SK-N-SH treated with all-trans-retinoic acid at 6 μM for 48 hours (cell line): ENCODE data around the gene CDH19.

Source experiments
- ATAC-seq: fragments of 200-7000 bp; cut with Tn5 transposase; 3 replicates; pipeline ENCODE4 v1.9.1; 2020; ENCODE audit warnings: mild to moderate bottlenecking, moderate library complexity
- ARNTL ChIP-seq: fragments of 450-650 bp; formaldehyde crosslinking; IDR thresholded peaks from 2 replicates; pipeline ENCODE4 v1.5.0; 2020; ENCODE audit warnings: low read depth, mild to moderate bottlenecking, moderate library complexity, borderline replicate concordance
- BACH2 ChIP-seq: fragments of 250-450 bp; sonication (Bioruptor Pico); IDR thresholded peaks from 2 replicates; pipeline ENCODE4 v1.9.0; 2021; ENCODE audit warnings: mild to moderate bottlenecking, borderline replicate concordance
- CSDC2 ChIP-seq: fragments of 250-450 bp; sonication (Bioruptor Pico); IDR thresholded peaks from 2 replicates; pipeline ENCODE4 v1.5.0; 2020; ENCODE audit warnings: mild to moderate bottlenecking, moderate library complexity
- ESRRG ChIP-seq: fragments of 250-450 bp; sonication (Bioruptor Pico); IDR thresholded peaks from 2 replicates; pipeline ENCODE4 v1.6.1; 2021; ENCODE audit warnings: mild to moderate bottlenecking
- GLIS3 ChIP-seq: fragments of 250-450 bp; sonication (Bioruptor Pico); IDR thresholded peaks from 2 replicates; pipeline ENCODE4 v1.5.0; 2020; ENCODE audit warnings: mild to moderate bottlenecking, moderate library complexity
- ISL1 ChIP-seq: fragments of 250-450 bp; sonication (Bioruptor Pico); IDR thresholded peaks from 2 replicates; pipeline ENCODE4 v2.1.2; 2022; ENCODE audit warnings: mild to moderate bottlenecking, moderate library complexity
- OSR1 ChIP-seq: fragments of 250-450 bp; sonication (Bioruptor Pico); IDR thresholded peaks from 2 replicates; pipeline ENCODE4 v1.8.0; 2022; ENCODE audit warnings: moderate library complexity, mild to moderate bottlenecking, inconsistent platforms
- PPARA ChIP-seq: fragments of 250-450 bp; sonication (Bioruptor Pico); IDR thresholded peaks from 2 replicates; pipeline ENCODE4 v1.5.0; 2020; ENCODE audit warnings: mild to moderate bottlenecking, borderline replicate concordance
- RARB ChIP-seq: fragments of 250-450 bp; sonication (Bioruptor Pico); IDR thresholded peaks from 2 replicates; pipeline ENCODE4 v1.8.0; 2021; ENCODE audit warnings: mild to moderate bottlenecking, moderate library complexity
- SNAI2 ChIP-seq: fragments of 250-450 bp; sonication (Bioruptor Pico); IDR thresholded peaks from 2 replicates; pipeline ENCODE4 v1.5.0; 2020; ENCODE audit warnings: mild to moderate bottlenecking, moderate library complexity
- TCF4 ChIP-seq: fragments of 250-450 bp; sonication (Bioruptor Pico); IDR thresholded peaks from 2 replicates; pipeline ENCODE4 v1.8.0; 2021; ENCODE audit warnings: mild to moderate bottlenecking, moderate library complexity, borderline replicate concordance
- TOX ChIP-seq: fragments of 250-450 bp; sonication (Bioruptor Pico); IDR thresholded peaks from 2 replicates; pipeline ENCODE4 v1.8.0; 2021; ENCODE audit warnings: mild to moderate bottlenecking, moderate library complexity, borderline replicate concordance
- ZC3H10 ChIP-seq: fragments of 250-450 bp; sonication (Bioruptor Pico); IDR thresholded peaks from 2 replicates; pipeline ENCODE4 v1.5.1; 2021; ENCODE audit warnings: mild to moderate bottlenecking, moderate library complexity
- ZFP3 ChIP-seq: fragments of 250-450 bp; sonication (Bioruptor Pico); IDR thresholded peaks from 2 replicates; pipeline ENCODE4 v1.5.0; 2020; ENCODE audit warnings: mild to moderate bottlenecking, moderate library complexity
- ZFP30 ChIP-seq: fragments of 450-650 bp; formaldehyde crosslinking; IDR thresholded peaks from 2 replicates; pipeline ENCODE4 v1.5.0; 2022; ENCODE audit warnings: mild to moderate bottlenecking, moderate library complexity
- ZNF565 ChIP-seq: fragments of 450-650 bp; formaldehyde crosslinking; conservative IDR thresholded peaks from 2 replicates; pipeline ENCODE4 v1.5.0; 2020; ENCODE audit warnings: low read depth, mild to moderate bottlenecking, moderate library complexity
- ZNF70 ChIP-seq: fragments of 450-650 bp; formaldehyde crosslinking; IDR thresholded peaks from 2 replicates; pipeline ENCODE4 v1.5.0; 2020; ENCODE audit warnings: mild to moderate bottlenecking, moderate library complexity
- ZNF8 ChIP-seq: fragments of 450-650 bp; formaldehyde crosslinking; IDR thresholded peaks from 2 replicates; pipeline ENCODE4 v1.5.0; 2020; ENCODE audit warnings: mild to moderate bottlenecking, moderate library complexity
- TF ChIP-seq, protein P1 (sequence below): fragments of 250-450 bp; sonication (Bioruptor Pico); IDR thresholded peaks from 2 replicates; pipeline ENCODE4 v1.5.1; 2021; ENCODE audit warnings: mild to moderate bottlenecking, moderate library complexity
- TF ChIP-seq, protein P2 (sequence below): fragments of 250-450 bp; sonication (Bioruptor Pico); IDR thresholded peaks from 2 replicates; pipeline ENCODE4 v1.8.0; 2020; ENCODE audit warnings: mild to moderate bottlenecking, moderate library complexity, borderline replicate concordance
- TF ChIP-seq, protein P3 (sequence below): fragments of 250-450 bp; sonication (Bioruptor Pico); IDR thresholded peaks from 2 replicates; pipeline ENCODE4 v1.5.1; 2020; ENCODE audit warnings: low read depth, mild to moderate bottlenecking, moderate library complexity

CDH19 gene, protein sequence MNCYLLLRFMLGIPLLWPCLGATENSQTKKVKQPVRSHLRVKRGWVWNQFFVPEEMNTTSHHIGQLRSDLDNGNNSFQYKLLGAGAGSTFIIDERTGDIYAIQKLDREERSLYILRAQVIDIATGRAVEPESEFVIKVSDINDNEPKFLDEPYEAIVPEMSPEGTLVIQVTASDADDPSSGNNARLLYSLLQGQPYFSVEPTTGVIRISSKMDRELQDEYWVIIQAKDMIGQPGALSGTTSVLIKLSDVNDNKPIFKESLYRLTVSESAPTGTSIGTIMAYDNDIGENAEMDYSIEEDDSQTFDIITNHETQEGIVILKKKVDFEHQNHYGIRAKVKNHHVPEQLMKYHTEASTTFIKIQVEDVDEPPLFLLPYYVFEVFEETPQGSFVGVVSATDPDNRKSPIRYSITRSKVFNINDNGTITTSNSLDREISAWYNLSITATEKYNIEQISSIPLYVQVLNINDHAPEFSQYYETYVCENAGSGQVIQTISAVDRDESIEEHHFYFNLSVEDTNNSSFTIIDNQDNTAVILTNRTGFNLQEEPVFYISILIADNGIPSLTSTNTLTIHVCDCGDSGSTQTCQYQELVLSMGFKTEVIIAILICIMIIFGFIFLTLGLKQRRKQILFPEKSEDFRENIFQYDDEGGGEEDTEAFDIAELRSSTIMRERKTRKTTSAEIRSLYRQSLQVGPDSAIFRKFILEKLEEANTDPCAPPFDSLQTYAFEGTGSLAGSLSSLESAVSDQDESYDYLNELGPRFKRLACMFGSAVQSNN

DNA sequence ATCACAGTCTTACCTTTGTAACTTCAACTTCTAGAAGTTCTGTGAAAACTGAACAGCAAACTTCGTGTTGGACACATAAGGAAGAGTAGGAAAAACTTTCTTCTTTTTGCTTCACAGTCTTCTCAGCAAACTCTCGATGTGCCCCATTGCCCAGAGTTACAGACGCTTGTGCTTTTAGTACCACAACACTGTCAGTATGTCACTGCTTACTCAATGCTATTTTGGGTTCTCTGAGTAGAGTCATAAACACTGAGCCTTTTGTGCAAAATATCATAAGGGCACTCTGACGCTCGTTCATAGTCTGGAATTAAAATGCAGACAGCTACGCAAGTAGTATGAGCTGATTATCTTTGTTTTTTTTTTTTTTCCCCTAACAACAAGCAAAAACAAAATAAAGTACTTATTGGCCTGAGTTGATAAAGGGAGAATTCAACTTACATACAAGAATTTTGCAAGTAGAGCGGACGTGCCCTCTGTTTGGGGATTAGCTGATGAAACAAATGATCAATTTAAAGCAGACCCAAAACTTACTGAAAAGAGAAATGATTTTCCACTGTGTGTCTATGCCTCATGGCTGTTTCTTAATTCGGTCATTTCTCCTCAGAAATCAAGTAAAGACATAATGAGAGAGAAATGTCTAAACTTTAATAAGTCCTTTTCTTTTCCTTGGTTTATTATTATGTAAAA is at the start of gene CDH19:
CDH19 (minus strand) TSS at position 150 of the 687 bp plus-strand sequence. CDS start 31,886 bp downstream, outside the sequence.
- TF ChIP-seq, protein P1, sequence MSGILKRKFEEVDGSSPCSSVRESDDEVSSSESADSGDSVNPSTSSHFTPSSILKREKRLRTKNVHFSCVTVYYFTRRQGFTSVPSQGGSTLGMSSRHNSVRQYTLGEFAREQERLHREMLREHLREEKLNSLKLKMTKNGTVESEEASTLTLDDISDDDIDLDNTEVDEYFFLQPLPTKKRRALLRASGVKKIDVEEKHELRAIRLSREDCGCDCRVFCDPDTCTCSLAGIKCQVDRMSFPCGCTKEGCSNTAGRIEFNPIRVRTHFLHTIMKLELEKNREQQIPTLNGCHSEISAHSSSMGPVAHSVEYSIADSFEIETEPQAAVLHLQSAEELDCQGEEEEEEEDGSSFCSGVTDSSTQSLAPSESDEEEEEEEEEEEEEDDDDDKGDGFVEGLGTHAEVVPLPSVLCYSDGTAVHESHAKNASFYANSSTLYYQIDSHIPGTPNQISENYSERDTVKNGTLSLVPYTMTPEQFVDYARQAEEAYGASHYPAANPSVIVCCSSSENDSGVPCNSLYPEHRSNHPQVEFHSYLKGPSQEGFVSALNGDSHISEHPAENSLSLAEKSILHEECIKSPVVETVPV (CRISPR knock-in tag), result no peak
- ATAC-seq, result no peak

DNA sequence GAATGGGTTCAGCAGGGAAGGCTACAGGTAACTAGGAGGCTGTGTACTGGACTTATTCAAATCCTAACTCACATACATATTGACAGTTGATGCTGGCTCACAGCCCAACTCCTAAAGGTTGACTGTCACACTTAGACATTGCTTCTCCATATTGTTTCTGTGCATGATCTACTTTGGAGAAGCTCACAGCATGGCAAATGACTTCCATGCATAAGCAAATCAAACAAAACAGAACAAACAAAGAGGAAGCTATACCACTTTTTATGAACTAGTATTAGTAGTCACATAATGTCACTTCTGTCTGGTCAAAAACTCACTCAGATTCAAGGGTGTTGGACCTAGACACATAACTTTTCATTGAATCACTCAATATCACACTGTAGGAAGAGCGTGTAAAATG is 43.8 kb upstream of the CDH19 start:
- no peak for ATAC-seq
- no peak for TF ChIP-seq SNAI2 (CRISPR knock-in tag)
- no peak for TF ChIP-seq ZFP30 (CRISPR knock-in tag)
- TF ChIP-seq ESRRG (CRISPR knock-in tag), result no peak
- TF ChIP-seq, protein P2, sequence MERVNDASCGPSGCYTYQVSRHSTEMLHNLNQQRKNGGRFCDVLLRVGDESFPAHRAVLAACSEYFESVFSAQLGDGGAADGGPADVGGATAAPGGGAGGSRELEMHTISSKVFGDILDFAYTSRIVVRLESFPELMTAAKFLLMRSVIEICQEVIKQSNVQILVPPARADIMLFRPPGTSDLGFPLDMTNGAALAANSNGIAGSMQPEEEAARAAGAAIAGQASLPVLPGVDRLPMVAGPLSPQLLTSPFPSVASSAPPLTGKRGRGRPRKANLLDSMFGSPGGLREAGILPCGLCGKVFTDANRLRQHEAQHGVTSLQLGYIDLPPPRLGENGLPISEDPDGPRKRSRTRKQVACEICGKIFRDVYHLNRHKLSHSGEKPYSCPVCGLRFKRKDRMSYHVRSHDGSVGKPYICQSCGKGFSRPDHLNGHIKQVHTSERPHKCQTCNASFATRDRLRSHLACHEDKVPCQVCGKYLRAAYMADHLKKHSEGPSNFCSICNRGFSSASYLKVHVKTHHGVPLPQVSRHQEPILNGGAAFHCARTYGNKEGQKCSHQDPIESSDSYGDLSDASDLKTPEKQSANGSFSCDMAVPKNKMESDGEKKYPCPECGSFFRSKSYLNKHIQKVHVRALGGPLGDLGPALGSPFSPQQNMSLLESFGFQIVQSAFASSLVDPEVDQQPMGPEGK (CRISPR knock-in tag), result no peak
- TF ChIP-seq ARNTL (CRISPR knock-in tag), result no peak
- TF ChIP-seq ZFP3 (CRISPR knock-in tag), result no peak
- TF ChIP-seq GLIS3 (CRISPR knock-in tag), result no peak
- TF ChIP-seq, all 23 proteins: peak for 0

DNA sequence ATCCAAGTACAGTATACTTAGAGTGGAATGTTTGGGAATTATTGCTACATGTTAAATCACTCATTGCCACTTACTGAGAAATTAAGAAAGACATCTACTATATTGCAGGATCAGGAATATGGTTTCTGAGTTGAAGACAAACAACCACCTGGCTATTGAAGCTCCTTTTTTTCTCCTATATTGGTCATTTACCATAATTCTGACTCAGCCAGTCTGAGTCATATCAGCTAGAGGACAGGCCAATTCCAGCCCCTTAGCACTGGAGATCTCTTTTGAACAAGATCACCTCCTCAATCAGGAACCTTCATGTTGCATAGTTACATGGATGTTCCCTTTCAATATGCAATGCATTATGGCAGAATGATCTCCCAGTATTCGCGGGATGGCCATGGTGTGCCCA is 42.7 kb upstream of the CDH19 start:
- ATAC-seq, result no peak
- TF ChIP-seq SNAI2 (CRISPR knock-in tag) (no peak), ZNF70 (CRISPR knock-in tag) (no peak), ISL1 (no peak), ZNF8 (CRISPR knock-in tag) (no peak), RARB (CRISPR knock-in tag) (no peak), GLIS3 (CRISPR knock-in tag) (no peak), ARNTL (CRISPR knock-in tag) (no peak), ZC3H10 (CRISPR knock-in tag) (no peak), PPARA (no peak), ZFP3 (CRISPR knock-in tag) (no peak)
- TF ChIP-seq, protein P1 (CRISPR knock-in tag), result no peak

DNA sequence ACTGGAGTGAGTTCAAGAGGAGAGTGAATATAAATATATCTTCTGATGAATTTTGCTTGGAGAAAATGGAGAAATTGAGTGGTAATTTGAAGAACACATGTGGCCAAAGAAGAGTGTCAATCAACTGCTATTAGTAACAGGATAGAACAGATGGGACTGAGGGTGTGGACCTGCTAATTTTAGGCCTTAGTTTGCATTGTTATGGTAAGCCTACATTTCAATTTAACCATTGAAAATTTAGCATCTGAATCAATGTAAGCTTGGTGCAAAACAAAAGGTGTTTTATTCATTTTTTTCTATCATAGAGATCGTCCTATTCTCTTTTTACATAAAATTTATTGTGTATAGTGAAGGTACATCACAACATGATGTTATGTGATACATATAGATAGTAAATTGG is 42.1 kb upstream of the CDH19 start:
- no peak for ATAC-seq
- no peak for TF ChIP-seq ESRRG (CRISPR knock-in tag)
- no peak for TF ChIP-seq ZNF565 (CRISPR knock-in tag)
- TF ChIP-seq ZNF8 (CRISPR knock-in tag), result no peak
- no peak for TF ChIP-seq TCF4 (CRISPR knock-in tag)
- TF ChIP-seq RARB (CRISPR knock-in tag), result no peak
- no peak for TF ChIP-seq SNAI2 (CRISPR knock-in tag)

DNA sequence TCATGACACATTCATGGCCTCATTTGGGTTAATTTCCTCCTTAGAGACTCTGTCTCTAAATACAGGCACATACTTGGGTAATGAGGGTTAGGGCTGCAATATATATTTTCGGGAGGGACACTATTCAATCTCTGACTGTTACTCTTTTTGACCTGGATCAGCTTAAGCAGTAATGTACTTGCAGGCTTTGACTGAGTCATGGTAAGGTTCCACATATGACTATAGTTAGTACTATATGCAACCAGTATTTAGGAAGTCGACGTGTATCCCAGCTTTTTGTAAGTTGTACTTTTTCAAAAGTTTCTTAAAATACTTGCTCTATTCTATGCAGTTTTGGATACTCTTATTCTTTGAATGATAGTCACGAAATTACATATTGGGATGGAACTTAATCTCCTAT is 37.2 kb upstream of the CDH19 start:
- ATAC-seq, result no peak
- TF ChIP-seq ARNTL (CRISPR knock-in tag) (no peak), ZFP3 (CRISPR knock-in tag) (no peak), GLIS3 (CRISPR knock-in tag) (no peak), OSR1 (CRISPR knock-in tag) (no peak), TOX (CRISPR knock-in tag) (no peak), ZC3H10 (CRISPR knock-in tag) (no peak), BACH2 (CRISPR knock-in tag) (no peak), SNAI2 (CRISPR knock-in tag) (no peak), RARB (CRISPR knock-in tag) (no peak), ISL1 (no peak), PPARA (no peak), ZNF8 (CRISPR knock-in tag) (no peak), CSDC2 (CRISPR knock-in tag) (no peak)
- TF ChIP-seq, protein P1 (CRISPR knock-in tag), result no peak
- TF ChIP-seq, protein P3, sequence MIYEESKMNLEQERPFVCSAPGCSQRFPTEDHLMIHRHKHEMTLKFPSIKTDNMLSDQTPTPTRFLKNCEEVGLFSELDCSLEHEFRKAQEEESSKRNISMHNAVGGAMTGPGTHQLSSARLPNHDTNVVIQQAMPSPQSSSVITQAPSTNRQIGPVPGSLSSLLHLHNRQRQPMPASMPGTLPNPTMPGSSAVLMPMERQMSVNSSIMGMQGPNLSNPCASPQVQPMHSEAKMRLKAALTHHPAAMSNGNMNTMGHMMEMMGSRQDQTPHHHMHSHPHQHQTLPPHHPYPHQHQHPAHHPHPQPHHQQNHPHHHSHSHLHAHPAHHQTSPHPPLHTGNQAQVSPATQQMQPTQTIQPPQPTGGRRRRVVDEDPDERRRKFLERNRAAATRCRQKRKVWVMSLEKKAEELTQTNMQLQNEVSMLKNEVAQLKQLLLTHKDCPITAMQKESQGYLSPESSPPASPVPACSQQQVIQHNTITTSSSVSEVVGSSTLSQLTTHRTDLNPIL (CRISPR knock-in tag), result no peak
- TF ChIP-seq, protein P2 (CRISPR knock-in tag), result no peak
